Liver (tissue), 9 donors: ENCODE measurements around the gene PBX4. TPM values are rescaled to one million over a fixed set of nuclear protein-coding genes. Genes with fewer than 3 reads are reported as not detected.

Experiments
- DNase-seq: peaks from one replicate; pipeline ENCODE4 v3.0.0-alpha.2; 2017; ENCODE audit warnings: low spot score
- H3K27ac ChIP-seq, 2 donors: one replicate each; pipeline ENCODE4 v1.7.0; 2013; ENCODE audit warnings: inconsistent platforms in 2 of 2, low read length in 2 of 2, control low read depth in 1 of 2, low read depth in 1 of 2, mild to moderate bottlenecking in 1 of 2
- H3K27me3 ChIP-seq, 4 donors: one replicate each; pipeline versions ENCODE4 v1.6.1 to v1.7.0; 2013; ENCODE audit warnings: low read length in 3 of 4, inconsistent platforms in 1 of 4, mild to moderate bottlenecking in 1 of 4, moderate library complexity in 1 of 4; ENCODE audit not compliant: control insufficient read depth in 4 of 4, insufficient read depth in 4 of 4
- H3K36me3 ChIP-seq, 4 donors: one replicate each; pipeline versions ENCODE4 v1.6.1 to v1.7.0; 2013; ENCODE audit warnings: low read length in 3 of 4, mild to moderate bottlenecking in 3 of 4, low read depth in 1 of 4, moderate library complexity in 1 of 4; ENCODE audit not compliant: control insufficient read depth in 4 of 4, insufficient read depth in 3 of 4
- H3K4me1 ChIP-seq, 4 donors: one replicate each; pipeline versions ENCODE4 v1.6.1 to v1.7.0; 2013; ENCODE audit warnings: low read length in 3 of 4, mild to moderate bottlenecking in 3 of 4, moderate library complexity in 1 of 4; ENCODE audit not compliant: control insufficient read depth in 4 of 4, insufficient read depth in 4 of 4
- H3K4me3 ChIP-seq, 3 donors: one replicate each; pipeline versions ENCODE4 v1.6.1 to v1.7.0; 2013; ENCODE audit warnings: low read length in 3 of 3, control low read depth in 1 of 3, low read depth in 1 of 3, mild to moderate bottlenecking in 1 of 3
- H3K9ac ChIP-seq, 2 donors: one replicate each; pipeline ENCODE4 v1.7.0; 2013; ENCODE audit warnings: low read length in 2 of 2, mild to moderate bottlenecking in 2 of 2, moderate library complexity in 2 of 2, control low read depth in 1 of 2, low read depth in 1 of 2
- H3K9me3 ChIP-seq, 4 donors: one replicate each; pipeline versions ENCODE4 v1.6.1 to v1.7.0; 2013; ENCODE audit warnings: low read length in 3 of 4; ENCODE audit not compliant: control insufficient read depth in 4 of 4
- FOXA1 ChIP-seq: IDR thresholded peaks from 2 replicates; pipeline ENCODE4 v1.6.1; 2016; ENCODE audit warnings: antibody characterized with exemption
- FOXA2 ChIP-seq: IDR thresholded peaks from 2 replicates; pipeline ENCODE4 v1.6.1; 2016; ENCODE audit warnings: antibody characterized with exemption
- HNF4A ChIP-seq, 2 donors: conservative IDR thresholded peaks; 2 replicates each; pipeline ENCODE4 v1.6.1; 2016; ENCODE audit warnings: antibody characterized with exemption in 2 of 2, mild to moderate bottlenecking in 2 of 2
- JUND ChIP-seq, 2 donors: IDR thresholded peaks; 2 replicates each; pipeline ENCODE4 v1.6.1; 2016; ENCODE audit warnings: antibody characterized with exemption in 2 of 2
- NR2F2 ChIP-seq: IDR thresholded peaks from 2 replicates; pipeline ENCODE4 v1.6.1; 2016; ENCODE audit warnings: antibody characterized with exemption
- RAD21 ChIP-seq, 2 donors: IDR thresholded peaks; 2 replicates each; pipeline ENCODE4 v1.6.1; 2016; ENCODE audit warnings: antibody characterized with exemption in 2 of 2, mild to moderate bottlenecking in 2 of 2
- REST ChIP-seq: IDR thresholded peaks from 2 replicates; pipeline ENCODE4 v1.6.1; 2016; ENCODE audit warnings: antibody characterized with exemption, mild to moderate bottlenecking
- SP1 ChIP-seq: IDR thresholded peaks from 2 replicates; pipeline ENCODE4 v1.6.1; 2018; ENCODE audit warnings: antibody characterized with exemption, mild to moderate bottlenecking
- WGBS: extraction: QIAGEN DNeasy Blood & Tissue Kit; methylation state at CpG from one replicate; pipeline ENCODE4 v1.1.7; 2013; 5-methylcytosine and 5-hydroxymethylcytosine counted together
- polyA plus RNA-seq, 2 donors: library from polyadenylated mRNA; stranded (reverse) in 1 of 2; unstranded in 1 of 2; fragments of 200-250 nt in 1 of 2; fragments of >200 nt in 1 of 2; fragmentation: Nextera tagmentation in 1 of 2; extraction: Ambion mirVana in 1 of 2; gene quantifications; one replicate each; pipeline versions ENCODE4 v1.2.1 to v1.2.3, GENCODE V29; 2013 to 2015
- total RNA-seq, 2 donors: library from RNA; depleted of rRNA; stranded (reverse); fragments of >200 nt; gene quantifications; one replicate each; pipeline ENCODE4 v1.2.3, GENCODE V29; 2014
- donor health status: healthy.
- donor health status: healthy.
- donor health status: healthy.
- donor health status: healthy.
- donor health status: healthy.

Gene PBX4
- total and polyA plus RNA-seq, 4 donors: 0.19 to 0.59 (median 0.21) TPM; not detected in 1

- TF ChIP-seq SP1 (no peak), NR2F2 (no peak), FOXA1 (no peak), FOXA2 (no peak), JUND (IDR thresholded peaks at IDR 0.05) (no peak)
- no peaks in the 10 kb centered on the region for H3K36me3 ChIP-seq
- no peak for DNase-seq
- H3K4me1 ChIP-seq: peaks cover 0 to 9% (median 6%) of the 10 kb centered on the region in 4 donors
- H3K27ac ChIP-seq: no peak within 1 kb of the TSS
- 6% methylated on average over 56 of the region's 56 CpGs for WGBS
- no peak within 1 kb of the TSS for H3K9ac ChIP-seq
- H3K4me3 ChIP-seq: peak within 1 kb of the TSS in 1 of 3 donors; percentile 9
- peaks cover 0 to 8% (median 2%) of the 10 kb centered on the region in 4 donors for H3K27me3 ChIP-seq
- H3K9me3 ChIP-seq: peaks cover 0 to 3% (median 0%) of the 10 kb centered on the region in 4 donors
Observed at GRCh38 chr19:19538061-19538784, 80.3 kb downstream of the PBX4 start, which contains the start of gene CILP2. CILP2 (plus strand) TSS chr19:19538265; CDS start chr19:19538350, 85 bp downstream.

GRCh38 chr19:19537075-19538048, 81.1 kb downstream of the PBX4 start:
- peaks cover 0 to 8% (median 2%) of the 10 kb centered on the region in 4 donors for H3K27me3 ChIP-seq
- H3K27ac ChIP-seq: no peak overlapping the region
- peaks cover 0 to 12% (median 8%) of the 10 kb centered on the region in 4 donors for H3K4me1 ChIP-seq
- H3K9me3 ChIP-seq: peaks cover 0 to 3% (median 0%) of the 10 kb centered on the region in 4 donors
- no peak overlapping the region for H3K9ac ChIP-seq
- peak overlapping the region in 1 of 3 donors; percentile 9 for H3K4me3 ChIP-seq
- WGBS: 39% methylated on average over 59 of the region's 59 CpGs
- DNase-seq: no peak
- H3K36me3 ChIP-seq: no peaks in the 10 kb centered on the region
- TF ChIP-seq JUND (IDR thresholded peaks at IDR 0.05): no peak

- peaks cover 0 to 7% (median 4%) of the 10 kb centered on the region in 4 donors for H3K4me1 ChIP-seq
- H3K9ac ChIP-seq: no peak overlapping the region
- WGBS: 94% methylated on average over 34 of the region's 34 CpGs
- H3K27ac ChIP-seq: no peak overlapping the region
- no peak overlapping the region for H3K4me3 ChIP-seq
- no peaks in the 10 kb centered on the region for H3K36me3 ChIP-seq
- peaks cover 0 to 6% (median 0%) of the 10 kb centered on the region in 4 donors for H3K27me3 ChIP-seq
- peaks cover 0 to 3% (median 0%) of the 10 kb centered on the region in 4 donors for H3K9me3 ChIP-seq
- no peak for DNase-seq
- TF ChIP-seq HNF4A (conservative IDR thresholded peaks at IDR 0.05) (no peak), RAD21 (IDR thresholded peaks at IDR 0.05) (no peak), REST (no peak)
Observed at GRCh38 chr19:19535311-19536191, 82.9 kb downstream of the PBX4 start.
